ENCODE data around the gene NUP210.

NUP210 gene

GRCh38 chr3:13289771-13290285 lies 130.3 kb downstream of the NUP210 start:
- DNase-seq (ENCODE audit: low read depth in 2 of 2) = no peak

DNA sequence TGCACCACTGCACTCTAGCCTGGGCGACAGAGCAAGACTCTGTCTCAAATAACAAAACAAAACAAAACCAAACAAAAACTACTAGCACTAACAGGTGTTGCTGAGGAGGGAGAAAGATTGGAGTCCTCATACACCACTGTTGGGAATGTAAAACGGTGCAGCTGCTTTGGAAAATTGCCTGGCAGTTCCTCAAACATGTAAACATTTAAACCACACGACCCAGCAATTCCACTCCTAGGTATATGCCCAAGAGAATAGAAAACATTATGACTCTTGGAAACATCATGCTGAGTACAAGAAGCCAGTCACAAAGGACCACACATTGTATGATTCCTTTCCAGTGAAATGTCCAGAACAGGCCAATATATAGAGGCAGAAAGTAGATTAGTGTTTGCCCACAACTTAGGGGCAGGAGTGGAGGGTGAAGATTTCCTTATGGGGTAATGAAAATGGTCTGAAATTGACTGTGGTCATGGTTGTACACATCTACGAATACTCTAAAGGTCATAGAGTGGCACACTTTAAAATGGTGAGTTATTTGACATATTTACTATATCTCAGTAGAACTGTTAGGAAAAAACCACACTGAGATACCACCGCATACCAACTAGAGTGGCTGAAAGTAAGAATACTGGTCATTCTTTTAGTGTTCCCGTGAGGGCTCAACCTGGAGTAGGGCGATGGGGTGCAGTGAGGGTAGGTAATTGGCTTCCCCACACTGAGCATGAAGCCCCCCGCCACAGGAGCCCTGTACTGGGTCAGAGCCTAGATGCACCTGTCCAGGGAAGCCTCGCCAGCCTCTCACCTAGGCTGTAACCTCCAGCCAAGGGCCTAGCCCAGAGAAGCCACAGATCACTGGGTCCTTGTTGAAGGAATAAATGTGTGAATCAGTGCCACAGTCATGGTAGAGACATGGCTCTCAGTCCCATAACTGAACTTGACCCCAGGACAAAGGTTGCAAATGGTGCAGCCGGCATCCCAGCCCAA lies 131.1 kb downstream of the NUP210 start:
- DNase-seq (ENCODE audit: low read depth in 2 of 2) = no peak

GRCh38 chr3:13287833-13288232 lies 132.3 kb downstream of the NUP210 start:
- no peak for DNase-seq (ENCODE audit: low read depth in 2 of 2)

- no peak for DNase-seq (ENCODE audit: low read depth in 2 of 2)
Measured at GRCh38 chr3:13286873-13287272, 133.2 kb downstream of the NUP210 start.

- DNase-seq (ENCODE audit: low read depth in 2 of 2) = no peak
Measured at GRCh38 chr3:13285007-13285567, 135.0 kb downstream of the NUP210 start.

- DNase-seq (ENCODE audit: low read depth in 2 of 2) = no peak
Measured at GRCh38 chr3:13283877-13284264, 136.3 kb downstream of the NUP210 start.

DNA sequence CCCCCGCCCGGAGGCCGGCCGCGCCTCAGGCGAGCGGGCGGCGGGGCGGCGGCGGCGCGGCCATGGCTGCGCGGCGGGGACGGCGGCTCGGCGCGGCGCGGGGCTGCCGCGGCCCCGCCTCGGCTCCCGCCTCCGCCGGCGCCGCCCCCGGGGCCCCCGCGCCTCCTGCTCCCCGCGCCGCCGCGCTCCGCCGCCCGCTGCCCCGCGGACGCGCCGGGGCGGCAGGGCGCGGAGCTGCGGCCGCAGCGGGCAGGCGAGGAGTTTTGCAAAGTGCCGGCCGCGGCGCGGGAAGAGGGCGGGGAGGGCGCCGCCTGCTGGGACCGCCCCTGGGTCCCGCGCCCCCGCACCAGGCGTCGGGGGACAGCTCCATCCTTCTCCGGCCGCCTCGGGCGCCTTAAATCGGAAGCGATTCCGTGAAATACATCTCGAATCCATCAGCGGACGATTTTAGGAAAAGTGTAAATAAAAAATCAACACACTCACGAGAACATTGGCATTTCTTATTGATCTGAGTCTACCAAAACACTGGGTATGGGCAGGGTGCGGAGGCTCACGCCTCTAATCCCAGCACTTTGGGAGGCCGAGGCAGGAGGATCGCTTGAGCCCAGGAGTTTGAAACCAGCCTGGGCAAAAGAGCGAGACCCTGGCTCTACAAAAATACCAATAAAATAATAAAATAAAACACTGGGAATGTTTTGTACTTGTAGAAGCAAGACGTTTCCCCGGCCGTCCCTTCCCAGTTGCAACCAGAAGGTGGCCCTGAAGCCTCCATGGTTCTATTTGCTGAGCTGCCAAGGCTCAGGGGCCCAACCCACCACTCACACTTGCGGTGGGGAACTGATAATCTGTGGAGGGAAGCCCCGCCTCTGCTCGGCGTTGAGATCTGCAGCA lies 136.9 kb downstream of the NUP210 start:
- DNase-seq (ENCODE audit: low read depth in 2 of 2) = peak in 1 of 2 donors; percentile 35

GRCh38 chr3:13282358-13282985 lies 137.7 kb downstream of the NUP210 start:
- peak in 1 of 2 donors; percentile 12 for DNase-seq (ENCODE audit: low read depth in 2 of 2)

GRCh38 chr3:13281507-13282357 lies 138.4 kb downstream of the NUP210 start:
- no peak for DNase-seq (ENCODE audit: low read depth in 2 of 2)

DNA sequence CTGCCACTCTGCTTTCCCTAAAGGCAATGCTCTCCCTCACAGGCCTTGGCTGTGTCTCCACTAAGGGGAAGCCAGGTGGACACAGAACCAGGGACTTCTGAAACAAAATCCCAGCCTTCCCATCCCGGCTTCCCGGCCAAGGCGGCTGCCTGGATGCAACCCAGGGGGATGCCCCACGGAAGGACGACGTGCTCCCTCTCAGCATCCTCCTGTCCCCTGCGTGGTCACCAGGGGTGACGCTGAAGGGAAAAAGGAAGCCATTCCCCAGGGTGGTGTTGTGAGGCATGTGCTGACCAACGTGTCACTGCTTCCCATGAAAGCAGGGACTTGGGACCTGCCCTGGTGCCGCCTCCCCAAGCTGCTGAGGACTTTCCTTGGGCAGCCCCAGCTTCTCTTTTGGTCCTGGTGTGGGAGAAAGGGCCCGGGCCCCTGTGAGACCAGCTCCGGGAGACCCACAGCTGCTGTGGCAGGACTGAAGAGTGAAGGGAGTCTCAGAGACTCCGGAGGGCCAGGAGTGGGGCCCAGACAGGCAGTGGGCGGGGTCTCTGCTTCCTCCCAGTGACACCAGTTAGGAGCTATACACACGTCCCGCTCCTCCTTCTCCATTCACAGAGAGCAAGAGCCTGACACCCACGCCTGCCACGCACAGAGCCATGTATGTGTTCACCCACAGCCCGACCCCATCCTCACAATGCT lies 139.2 kb downstream of the NUP210 start:
- DNase-seq (ENCODE audit: low read depth in 2 of 2) = no peak

DNA sequence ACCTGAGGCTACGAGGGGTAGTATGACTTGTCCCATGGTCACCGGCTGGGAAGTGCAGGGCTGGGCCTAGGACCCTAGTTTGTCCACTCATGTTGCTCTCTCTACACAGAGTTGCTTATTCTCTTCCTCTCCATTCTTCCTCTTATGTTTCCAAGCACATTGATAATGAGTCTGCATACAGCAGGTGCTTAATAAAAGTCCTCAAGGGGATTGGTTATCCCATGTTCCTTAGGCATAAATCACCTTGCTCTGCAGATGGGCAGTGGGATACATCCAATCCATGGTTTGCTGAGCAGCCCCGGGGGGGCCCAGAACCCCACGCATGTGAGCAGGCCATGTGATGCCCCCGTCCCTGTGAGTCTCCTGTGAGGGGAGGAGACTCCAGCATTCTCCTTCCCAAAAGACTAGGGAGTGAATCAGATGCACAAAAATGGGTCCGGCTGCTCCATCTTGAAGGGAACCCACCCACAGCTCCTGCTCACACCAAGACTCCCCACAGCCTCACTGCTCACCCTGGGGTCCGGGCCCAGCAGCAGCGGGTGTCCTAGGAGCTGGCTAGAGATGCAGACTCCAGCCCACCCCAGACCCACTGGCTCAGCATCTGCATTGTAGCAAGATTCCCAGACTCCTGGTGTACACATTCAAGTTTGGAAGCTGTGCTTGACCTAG lies 139.9 kb downstream of the NUP210 start:
- DNase-seq (ENCODE audit: low read depth in 2 of 2) = no peak

DNA sequence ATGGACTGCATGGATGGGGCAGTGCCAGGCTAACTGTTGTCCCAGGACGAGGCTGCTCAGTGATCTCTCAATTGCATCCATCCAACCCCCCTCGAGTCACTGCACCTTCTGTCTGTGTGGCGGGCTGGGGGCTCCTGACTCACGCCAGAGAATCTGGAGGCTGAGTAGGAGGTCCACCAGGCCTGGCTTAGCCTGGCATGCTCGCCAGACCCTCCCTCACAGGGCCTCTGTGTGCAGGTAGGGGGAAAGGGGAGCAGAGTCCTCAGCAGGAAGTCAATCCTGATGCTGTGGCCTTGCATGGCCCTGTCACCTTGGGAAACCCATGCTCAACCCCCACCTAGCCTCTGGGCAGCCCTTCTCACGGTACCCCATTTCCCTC lies 140.6 kb downstream of the NUP210 start:
- no peak for DNase-seq (ENCODE audit: low read depth in 2 of 2)

- DNase-seq (ENCODE audit: low read depth in 2 of 2) = no peak
Measured at GRCh38 chr3:13278783-13279531, 141.2 kb downstream of the NUP210 start.

- DNase-seq (ENCODE audit: low read depth in 2 of 2) = no peak
Measured at GRCh38 chr3:13277860-13278531, 142.1 kb downstream of the NUP210 start.

DNA sequence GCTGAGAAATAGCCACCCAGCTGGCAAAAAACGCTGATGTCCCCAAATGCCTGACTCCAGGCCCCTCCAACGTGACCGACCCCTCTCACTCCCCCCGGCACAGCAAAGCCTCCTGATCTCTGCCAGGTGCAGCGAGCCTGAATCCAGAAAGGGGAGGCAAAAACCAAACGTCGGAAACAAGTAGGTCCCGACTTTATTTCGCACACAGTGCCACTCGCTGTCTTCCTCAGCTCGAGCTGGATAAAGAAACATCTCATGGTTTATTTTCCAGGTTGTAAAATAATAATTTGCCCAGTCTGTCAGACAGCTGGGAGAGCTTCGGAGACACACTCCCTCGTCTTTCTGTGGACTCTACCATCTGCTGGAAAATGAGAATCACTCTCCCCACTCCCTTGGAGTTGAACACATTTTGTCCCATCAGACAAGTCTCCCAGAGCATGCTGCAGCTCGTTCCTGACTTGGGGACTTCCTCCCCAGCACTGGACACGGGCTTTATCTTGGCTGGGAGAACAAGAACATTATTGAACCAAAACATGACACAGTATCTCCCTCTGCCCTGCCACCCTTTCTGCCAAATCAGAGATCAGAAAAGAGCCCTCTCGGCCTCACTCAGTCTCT lies 142.8 kb downstream of the NUP210 start:
- no peak for DNase-seq (ENCODE audit: low read depth in 2 of 2)

DNA sequence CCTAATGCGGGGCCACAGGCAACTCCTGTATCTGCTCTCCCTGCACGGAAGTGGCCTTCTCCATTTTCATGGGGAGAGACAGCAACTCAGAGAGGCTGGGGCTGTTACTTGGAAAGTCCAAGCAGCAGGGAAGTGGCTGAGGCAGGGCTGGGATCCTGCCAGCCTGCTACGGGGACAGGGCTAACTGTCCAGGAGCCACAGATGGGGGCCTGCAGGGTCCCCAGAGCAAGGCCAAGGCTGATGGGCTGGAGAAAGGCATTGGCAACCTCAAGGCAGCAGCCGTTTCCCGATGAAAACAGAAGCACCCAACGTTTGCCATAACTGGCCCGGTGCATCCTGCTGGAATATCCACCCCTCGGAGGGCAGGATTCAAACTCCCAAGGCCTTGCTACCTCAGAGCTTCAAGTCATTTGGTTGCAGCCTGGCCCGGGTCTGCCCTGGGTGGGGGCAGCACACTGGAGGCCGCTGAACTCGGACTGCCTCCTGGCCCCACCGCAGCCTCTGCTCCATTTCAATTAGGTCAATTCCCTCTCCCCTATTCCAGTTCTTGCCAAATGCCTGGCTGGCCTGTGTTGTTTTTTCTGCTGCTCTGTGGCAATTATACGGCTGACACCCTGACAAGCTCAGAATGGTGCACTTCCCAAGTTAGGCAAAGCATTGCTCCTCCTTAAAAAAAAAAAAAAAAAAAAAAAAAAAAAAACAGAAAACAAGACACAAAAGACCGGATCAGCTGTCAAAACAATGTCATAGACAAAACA lies 143.5 kb downstream of the NUP210 start:
- no peak for DNase-seq (ENCODE audit: low read depth in 2 of 2)

All from stimulated activated CD4-positive, alpha-beta T cell treated with anti-CD3 and anti-CD28 coated beads, Interleukin-1b, Interleukin-23, amount 100 ng/mL, for 4 hours (primary cell).